Stromal cell of bone marrow (primary cell): ENCODE measurements around the gene TGM4.

Source experiments
- DNase-seq: peaks from one replicate; pipeline ENCODE4 v3.0.0-alpha.2; 2012; ENCODE audit warnings: low read depth

TGM4 gene

DNA sequence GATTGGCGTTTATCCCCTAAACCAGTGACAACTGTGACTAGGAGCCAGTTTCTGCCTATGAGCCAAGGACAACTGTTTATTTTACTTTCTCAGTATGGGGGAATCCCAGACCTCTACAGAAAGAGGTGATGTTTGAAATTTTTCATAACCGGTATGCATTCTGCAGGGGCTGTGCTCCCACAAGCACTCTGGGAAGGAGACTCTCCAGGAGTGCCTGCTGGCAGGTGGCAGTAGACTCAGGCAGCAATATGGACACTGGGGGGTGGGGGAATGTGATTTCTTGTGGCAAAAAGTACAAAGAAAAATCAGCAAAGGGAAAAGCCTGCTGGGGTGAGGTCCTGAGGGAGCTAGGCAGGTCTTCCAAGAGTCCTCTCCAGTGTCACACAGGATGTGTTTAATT is 5.9 kb downstream of the TGM4 start:
- DNase-seq: no peak

- DNase-seq: no peak
These were observed 9.0 kb downstream of the TGM4 start for GRCh38 chr3:44883213-44883955.

DNA sequence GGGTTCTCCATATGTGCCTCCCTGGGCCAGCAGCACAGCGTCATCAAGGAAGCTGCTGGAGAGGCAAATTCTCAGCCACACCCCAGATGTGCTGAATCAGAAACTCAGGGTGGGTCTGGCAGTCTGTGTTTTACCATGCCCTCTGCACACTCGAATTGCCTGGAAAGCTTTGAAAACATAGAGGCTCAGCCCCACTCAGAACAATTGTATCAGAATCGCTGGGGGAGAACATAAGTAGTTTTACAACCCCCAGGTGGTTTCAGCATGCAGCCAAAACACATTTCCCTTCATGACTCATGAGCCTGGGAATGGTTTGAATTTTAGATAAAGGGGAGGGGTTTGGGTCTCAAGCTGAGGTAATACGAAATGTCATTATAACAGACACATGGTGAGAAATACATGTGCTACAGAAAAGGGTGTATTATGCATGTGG is 9.6 kb downstream of the TGM4 start:
- DNase-seq: peak; percentile 94

GRCh38 chr3:44885618-44886017 is 11.2 kb downstream of the TGM4 start:
- DNase-seq: peak; percentile 80

GRCh38 chr3:44886561-44886960 is 12.2 kb downstream of the TGM4 start:
- no peak for DNase-seq

DNA sequence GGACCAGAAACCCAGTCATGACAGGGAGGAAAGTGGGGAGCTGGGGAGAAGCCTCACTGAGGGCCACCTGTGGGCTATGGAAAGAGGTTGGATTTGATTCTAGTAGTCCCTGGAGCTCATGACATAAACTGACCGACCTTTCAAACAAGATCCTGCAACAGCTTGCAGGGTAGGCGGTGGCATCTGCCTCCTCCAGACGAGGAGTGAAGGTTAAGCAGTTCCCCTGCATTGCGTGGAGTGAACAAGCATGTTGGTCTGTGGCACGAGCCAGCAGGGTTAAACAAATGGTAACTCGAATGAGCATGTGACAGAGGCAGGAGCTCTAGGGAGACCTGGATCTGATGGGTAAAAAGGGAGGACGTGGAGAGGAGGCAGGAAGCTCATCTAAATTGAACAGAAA is 12.7 kb downstream of the TGM4 start:
- DNase-seq: no peak

GRCh38 chr3:44890258-44890657 is 15.8 kb downstream of the TGM4 start:
- DNase-seq: no peak

DNA sequence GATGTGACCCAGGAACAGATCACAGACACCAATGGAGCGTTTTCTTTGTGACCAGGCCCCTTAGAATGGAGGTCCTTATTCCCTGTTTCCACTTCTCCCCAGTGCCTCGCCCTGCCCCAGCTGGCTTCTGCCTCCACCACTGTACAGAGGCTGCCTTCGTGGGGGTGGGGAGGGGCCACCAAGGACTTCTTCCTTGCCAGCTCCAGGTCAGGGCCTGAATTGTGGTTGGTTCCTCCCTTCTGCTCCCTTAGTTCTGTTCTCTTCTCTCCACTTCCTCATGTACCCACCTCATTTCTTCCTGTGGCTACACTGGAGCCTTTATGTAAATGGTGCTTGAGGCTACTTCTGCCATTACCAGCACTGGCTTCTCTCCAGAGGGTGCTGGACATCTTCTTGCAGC is 16.4 kb downstream of the TGM4 start:
- no peak for DNase-seq

- DNase-seq: no peak
These were observed 18.3 kb downstream of the TGM4 start for GRCh38 chr3:44892689-44893088.

DNA sequence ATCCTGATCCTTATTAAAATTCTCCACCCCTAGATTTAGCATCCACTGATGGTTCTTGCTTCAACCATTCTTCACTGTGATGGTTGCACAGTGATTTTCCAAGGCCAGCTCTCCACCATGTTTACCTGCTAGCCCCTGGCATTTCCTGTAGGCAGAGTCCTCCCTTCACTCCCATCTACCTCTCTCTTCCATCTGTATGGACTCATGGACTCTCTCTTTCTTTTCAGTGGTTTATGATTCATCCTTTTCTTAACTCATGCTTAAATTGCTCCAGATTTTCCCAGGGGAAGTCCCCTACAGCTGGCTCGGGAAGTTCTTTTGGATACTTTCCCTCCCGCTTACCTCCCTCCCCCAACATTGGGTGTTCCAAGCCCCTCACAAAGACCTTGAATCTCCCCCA is 18.7 kb downstream of the TGM4 start:
- peak; percentile 58 for DNase-seq

DNA sequence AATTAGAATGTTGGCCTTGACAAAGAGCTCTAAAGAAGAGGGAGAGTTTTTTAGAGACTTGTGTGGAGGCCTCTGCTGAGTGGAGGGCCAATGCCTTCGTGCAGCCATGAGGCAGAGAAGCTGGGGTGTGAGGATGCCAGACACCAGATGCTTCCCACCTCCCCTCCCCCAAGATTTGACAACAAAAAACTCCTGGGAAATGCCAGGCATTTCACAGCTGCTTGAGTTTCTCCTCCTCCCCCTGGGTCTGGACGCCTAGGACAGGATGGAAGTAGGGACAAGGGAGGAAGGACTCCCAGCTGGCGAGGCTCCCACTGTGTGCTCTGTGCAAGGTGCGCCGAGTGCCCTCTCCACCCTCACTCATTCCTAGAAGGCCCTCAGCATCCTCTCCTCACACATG is 20.1 kb downstream of the TGM4 start:
- no peak for DNase-seq

DNA sequence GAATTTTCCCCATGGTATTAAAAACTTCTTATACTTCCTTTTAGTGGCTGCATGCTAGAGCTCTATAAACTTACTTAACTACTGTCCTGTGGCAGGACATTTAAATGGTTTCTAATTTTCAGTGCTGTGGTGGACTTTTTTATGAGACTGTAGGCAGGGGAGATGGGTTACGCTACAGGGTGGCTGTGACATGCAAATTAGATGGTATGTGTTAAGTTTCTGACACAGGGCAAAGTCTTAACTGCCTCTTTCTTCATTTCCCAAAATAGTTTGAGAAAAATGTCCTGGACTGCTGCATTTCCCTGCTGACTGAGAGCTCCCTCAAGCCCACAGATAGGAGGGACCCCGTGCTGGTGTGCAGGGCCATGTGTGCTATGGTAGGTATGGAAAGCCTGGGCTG is 22.0 kb downstream of the TGM4 start:
- no peak for DNase-seq

GRCh38 chr3:44899683-44900367 is 25.4 kb downstream of the TGM4 start:
- no peak for DNase-seq

GRCh38 chr3:44902628-44903027 is 28.2 kb downstream of the TGM4 start:
- no peak for DNase-seq

DNA sequence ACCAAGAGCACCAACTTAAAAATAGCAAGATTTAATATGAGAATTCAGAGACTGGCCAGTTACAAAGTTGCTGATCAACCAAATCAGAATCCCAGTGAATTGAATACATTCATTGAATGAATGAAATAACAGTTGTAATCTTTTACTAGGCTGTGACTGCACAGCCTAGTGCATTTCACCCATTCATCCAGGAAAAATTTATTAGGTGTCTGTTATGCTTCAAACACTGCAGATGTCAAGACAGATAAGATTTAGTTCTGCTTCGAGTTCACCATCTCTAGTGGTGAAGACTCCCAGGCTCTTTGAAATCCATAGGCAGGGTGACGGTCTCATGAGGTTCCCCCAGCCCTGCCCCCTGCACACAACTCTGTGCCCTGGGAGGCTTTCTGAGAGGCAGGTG is 28.9 kb downstream of the TGM4 start:
- DNase-seq: no peak

DNA sequence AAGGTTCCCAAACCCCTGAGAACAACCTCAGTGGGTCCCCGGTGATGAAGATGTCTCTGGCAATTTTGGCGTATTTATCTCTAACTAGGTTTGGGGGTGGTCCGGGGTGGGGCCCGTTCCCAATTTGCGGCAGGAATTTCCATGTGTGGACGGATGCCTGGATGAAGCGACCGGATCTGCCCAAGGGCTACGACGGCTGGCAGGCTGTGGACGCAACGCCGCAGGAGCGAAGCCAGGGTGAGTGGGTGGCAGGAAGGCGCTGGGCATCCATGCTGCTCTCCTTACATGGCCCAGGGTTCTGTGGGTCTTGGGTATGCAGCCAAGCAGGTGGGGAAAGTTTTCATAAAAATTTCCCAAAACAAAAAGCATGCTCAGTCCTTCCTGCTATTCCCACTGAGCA is 29.3 kb downstream of the TGM4 start:
- DNase-seq: no peak

GRCh38 chr3:44905446-44906157 is 31.2 kb downstream of the TGM4 start:
- DNase-seq: no peak

DNA sequence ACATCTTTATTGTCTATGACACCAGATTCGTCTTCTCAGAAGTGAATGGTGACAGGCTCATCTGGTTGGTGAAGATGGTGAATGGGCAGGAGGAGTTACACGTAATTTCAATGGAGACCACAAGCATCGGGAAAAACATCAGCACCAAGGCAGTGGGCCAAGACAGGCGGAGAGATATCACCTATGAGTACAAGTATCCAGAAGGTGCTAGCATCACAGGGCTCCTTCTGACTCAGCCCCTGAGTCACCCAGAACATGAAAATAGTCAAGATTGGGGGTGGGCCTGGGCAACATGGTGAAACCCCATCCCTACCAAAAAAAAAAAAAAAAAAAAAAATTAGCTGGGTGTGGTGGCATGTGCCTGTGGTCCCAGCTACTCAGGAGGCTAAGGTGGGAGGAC is 32.6 kb downstream of the TGM4 start:
- DNase-seq: no peak

DNA sequence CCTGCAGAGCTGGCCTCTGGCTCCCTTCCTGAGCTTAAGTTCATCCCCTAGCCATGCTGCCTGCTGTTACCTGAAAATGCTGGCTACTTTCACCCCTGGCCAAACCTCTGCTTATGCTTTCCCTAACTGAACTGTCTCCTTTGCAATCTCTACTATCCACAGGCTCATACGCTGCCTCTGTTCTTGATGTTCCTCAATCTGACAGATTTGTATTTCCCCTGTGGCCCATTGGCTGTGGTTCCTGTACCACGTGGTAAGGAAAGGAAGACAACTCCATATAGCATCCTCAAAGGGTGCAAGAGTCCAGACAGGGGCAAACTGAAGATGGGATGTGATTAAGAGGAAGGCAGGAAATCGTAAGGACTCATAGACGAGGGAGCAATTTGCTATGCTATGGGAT is 33.2 kb downstream of the TGM4 start:
- DNase-seq: no peak

DNA sequence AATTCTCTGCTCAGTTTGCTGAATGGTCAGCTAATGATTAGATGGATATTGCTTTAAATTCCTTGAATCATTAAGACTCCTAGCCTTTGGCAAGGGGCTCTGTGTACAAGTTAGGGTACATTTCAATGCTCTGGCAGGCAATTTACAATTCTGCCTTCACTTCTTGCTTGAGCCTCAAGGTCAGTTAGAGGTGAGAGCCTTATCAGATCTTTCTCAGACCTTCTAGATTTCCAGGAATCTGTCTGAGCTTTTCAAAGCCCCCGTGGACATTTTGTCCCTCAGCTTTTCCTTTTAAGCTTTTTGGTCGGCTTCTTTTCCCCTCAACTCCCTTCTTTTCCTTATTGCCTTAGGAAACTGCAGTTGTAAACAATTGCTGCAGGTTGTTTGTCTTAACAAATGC is 34.7 kb downstream of the TGM4 start:
- no peak for DNase-seq

GRCh38 chr3:44910693-44911092 is 36.3 kb downstream of the TGM4 start:
- no peak for DNase-seq

DNA sequence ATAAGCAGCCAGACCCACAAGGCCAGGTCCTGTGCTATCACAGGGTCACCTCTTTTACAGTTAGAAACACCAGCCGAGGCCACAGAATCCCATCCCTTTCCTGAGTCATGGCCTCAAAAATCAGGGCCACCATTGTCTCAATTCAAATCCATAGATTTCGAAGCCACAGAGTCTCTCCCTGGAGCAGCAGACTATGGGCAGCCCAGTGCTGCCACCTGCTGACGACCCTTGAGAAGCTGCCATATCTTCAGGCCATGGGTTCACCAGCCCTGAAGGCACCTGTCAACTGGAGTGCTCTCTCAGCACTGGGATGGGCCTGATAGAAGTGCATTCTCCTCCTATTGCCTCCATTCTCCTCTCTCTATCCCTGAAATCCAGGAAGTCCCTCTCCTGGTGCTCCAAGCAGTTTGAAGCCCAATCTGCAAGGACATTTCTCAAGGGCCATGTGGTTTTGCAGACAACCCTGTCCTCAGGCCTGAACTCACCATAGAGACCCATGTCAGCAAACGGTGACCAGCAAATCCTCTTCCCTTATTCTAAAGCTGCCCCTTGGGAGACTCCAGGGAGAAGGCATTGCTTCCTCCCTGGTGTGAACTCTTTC is 39.6 kb downstream of the TGM4 start:
- peak; percentile 46 for DNase-seq

DNA sequence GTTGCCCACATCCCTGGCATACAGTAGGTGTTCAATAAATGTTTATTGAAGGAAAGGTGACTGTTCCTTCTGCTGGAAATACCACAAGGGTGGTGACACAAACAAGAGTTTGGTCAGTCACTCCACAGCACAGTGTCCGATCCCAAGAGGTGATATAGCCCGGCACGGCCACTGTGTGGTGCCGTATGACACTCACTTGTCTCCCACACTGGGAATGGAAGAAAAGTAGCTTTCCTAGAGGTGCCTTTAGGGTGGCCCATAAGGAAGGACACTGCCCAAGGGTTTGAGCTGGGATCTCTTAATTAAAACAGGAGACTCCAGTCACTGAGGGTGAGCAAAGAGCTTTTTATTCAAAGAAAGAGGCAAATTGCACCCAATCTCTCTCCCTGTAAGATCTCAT is 40.5 kb downstream of the TGM4 start:
- DNase-seq: no peak
